ENCODE data around the gene PSMB2.
"Not testable (repeated sequence)": the region's sequence is repeated elsewhere in the genome, so short reads cannot be mapped to it uniquely, and the experiment has no call there.

The PSMB2 gene

DNA sequence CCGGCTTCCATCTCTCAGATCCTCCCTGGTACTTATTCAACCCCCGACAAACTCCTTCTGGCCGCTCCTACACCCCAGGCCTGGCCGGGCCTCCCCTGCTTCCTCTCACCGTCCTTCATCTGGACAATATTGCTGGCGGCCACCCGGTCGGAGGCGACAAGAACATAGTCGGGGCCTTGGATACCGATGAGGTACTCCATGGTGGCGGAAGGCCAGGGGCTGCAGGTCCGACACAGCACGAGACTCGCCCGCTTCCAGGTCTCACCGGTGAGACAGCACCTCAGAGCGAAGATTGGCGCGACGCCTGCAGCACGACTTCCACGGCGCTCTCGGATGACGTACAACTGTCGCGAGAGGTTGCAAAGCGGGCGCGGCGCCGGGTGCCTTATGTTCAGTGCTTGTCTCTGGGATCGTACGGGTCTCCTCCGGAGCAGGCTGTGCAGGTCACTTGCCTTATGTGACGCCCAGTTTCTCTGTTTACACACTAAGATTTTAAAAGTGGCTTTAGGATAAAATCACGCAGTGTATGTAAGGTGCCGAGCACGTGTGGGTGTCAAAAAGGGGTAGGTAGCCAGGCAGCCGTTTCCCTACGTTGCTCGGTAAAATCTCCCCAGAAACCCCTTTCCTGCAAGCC, at the start of gene PSMB2:
Gene PSMB2, minus strand, starts transcription at position 294 of the 634 bp plus-strand sequence. Its CDS starts 94 bp downstream, at position 200.
- Histone ChIP-seq H3K9ac (peak within 1 kb of the TSS; percentile 15), H3K4me1 (no peaks in the 10 kb centered on the region), H3K79me2 (no peaks in the 10 kb centered on the region), H3K4me3 (ENCODE audit: low read depth, low read length) (peak within 1 kb of the TSS; percentile 97), H3K27ac (peak within 1 kb of the TSS; percentile 70), H2AFZ (peak within 1 kb of the TSS; percentile 85), H3K27me3 (ENCODE audit: control insufficient read depth, insufficient read depth, low read length) (no peaks in the 10 kb centered on the region), H3K36me3 (ENCODE audit: control insufficient read depth, insufficient read depth, low read length) (no peaks in the 10 kb centered on the region), H3K4me2 (ENCODE audit: low read length) (peak within 1 kb of the TSS; percentile 91), H3K9me3 (ENCODE audit: control insufficient read depth, low read length) (no peaks in the 10 kb centered on the region)
- TF ChIP-seq, protein P1, sequence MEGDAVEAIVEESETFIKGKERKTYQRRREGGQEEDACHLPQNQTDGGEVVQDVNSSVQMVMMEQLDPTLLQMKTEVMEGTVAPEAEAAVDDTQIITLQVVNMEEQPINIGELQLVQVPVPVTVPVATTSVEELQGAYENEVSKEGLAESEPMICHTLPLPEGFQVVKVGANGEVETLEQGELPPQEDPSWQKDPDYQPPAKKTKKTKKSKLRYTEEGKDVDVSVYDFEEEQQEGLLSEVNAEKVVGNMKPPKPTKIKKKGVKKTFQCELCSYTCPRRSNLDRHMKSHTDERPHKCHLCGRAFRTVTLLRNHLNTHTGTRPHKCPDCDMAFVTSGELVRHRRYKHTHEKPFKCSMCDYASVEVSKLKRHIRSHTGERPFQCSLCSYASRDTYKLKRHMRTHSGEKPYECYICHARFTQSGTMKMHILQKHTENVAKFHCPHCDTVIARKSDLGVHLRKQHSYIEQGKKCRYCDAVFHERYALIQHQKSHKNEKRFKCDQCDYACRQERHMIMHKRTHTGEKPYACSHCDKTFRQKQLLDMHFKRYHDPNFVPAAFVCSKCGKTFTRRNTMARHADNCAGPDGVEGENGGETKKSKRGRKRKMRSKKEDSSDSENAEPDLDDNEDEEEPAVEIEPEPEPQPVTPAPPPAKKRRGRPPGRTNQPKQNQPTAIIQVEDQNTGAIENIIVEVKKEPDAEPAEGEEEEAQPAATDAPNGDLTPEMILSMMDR (IDR thresholded peaks at IDR 0.05) = no peak

DNA sequence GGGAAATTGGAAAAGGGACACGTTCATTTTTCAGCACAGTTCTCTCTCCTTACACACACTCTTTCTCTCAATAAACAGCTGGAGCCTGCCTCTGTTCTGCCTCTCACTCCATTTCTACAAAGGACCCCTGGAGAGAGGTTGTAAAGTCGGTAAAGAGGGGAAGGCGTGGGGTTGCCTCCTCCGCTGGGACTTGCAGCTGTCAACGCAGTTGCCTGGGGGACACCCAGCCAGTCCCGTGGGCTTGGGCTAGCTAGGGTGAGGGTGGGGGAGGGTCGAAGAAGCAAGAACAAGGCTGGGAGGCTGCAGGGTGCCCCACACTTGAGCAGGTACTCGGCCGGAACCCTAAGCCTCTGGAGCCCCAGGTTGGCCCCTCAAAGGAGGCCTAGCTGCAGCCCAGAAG, 49.8 kb upstream of the PSMB2 start:
- Histone ChIP-seq H3K4me2 (ENCODE audit: low read length) (no peak overlapping the region), H3K79me2 (no peaks in the 10 kb centered on the region)
- TF ChIP-seq, protein P1 (IDR thresholded peaks at IDR 0.05) = no peak

DNA sequence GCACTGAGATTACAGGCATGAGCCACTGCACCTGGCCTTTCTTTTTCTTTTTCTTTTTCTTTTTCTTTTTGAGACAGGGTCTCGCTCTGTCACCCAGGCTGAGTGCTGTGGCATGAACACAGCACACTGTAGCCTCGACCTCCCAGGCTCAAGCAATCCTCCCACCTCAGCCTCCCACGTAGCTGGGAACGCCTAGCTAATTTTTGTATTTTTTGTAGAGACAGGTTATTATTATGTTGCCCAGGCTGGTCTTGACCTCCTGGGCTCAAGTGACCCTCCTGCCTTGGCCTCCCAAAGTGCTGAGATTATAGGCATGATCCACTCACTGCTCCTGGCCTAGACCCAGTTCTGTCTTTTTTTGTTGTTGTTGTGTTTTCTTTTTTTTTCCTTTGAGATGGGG, 48.8 kb upstream of the PSMB2 start:
- H3K4me3 ChIP-seq (ENCODE audit: low read depth, low read length); H3K4me1 ChIP-seq; H2AFZ ChIP-seq; H3K27me3 ChIP-seq (ENCODE audit: control insufficient read depth, insufficient read depth, low read length); H3K9me3 ChIP-seq (ENCODE audit: control insufficient read depth, low read length); H3K79me2 ChIP-seq; H3K36me3 ChIP-seq (ENCODE audit: control insufficient read depth, insufficient read depth, low read length); H3K27ac ChIP-seq; H3K9ac ChIP-seq; H3K4me2 ChIP-seq (ENCODE audit: low read length): not testable (repeated sequence)

More for the DNA sequence above, 49.8 kb upstream of the PSMB2 start:
- Histone ChIP-seq H3K36me3 (ENCODE audit: control insufficient read depth, insufficient read depth, low read length) (no peaks in the 10 kb centered on the region), H2AFZ (no peak overlapping the region), H3K9ac (no peak overlapping the region), H3K9me3 (ENCODE audit: control insufficient read depth, low read length) (no peaks in the 10 kb centered on the region), H3K4me3 (ENCODE audit: low read depth, low read length) (no peak overlapping the region), H3K27me3 (ENCODE audit: control insufficient read depth, insufficient read depth, low read length) (no peaks in the 10 kb centered on the region), H3K4me1 (no peaks in the 10 kb centered on the region), H3K27ac (no peak overlapping the region)

DNA sequence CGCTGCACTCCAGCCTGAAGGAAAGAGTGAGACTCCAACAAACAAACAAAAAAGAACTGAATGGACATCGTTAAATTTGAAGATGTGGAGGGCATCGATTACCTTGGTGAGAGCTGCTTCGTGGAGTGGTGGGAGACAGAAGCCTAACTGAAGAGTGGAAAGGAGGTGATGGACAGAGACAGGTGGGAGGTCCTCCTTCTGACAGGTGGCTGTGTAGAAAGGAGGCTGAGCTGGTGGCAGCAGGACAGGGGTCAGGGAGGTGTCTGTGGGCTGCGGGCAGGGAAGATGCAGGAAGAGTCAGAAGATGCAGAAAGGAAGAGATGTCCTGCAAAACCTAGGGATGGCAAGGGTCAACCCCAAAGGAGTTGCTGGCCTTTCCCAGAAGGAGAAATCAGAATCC, 46.8 kb upstream of the PSMB2 start:
- no peak overlapping the region for H3K9ac ChIP-seq
- H3K4me3 ChIP-seq (ENCODE audit: low read depth, low read length) = no peak overlapping the region
- no peaks in the 10 kb centered on the region for H3K4me1 ChIP-seq
- H3K36me3 ChIP-seq (ENCODE audit: control insufficient read depth, insufficient read depth, low read length) = no peaks in the 10 kb centered on the region
- H3K27me3 ChIP-seq (ENCODE audit: control insufficient read depth, insufficient read depth, low read length) = no peaks in the 10 kb centered on the region
- TF ChIP-seq, protein P1 (IDR thresholded peaks at IDR 0.05) = no peak
- H3K27ac ChIP-seq = no peak overlapping the region
- H3K9me3 ChIP-seq (ENCODE audit: control insufficient read depth, low read length) = no peaks in the 10 kb centered on the region
- no peak overlapping the region for H2AFZ ChIP-seq
- no peaks in the 10 kb centered on the region for H3K79me2 ChIP-seq
- no peak overlapping the region for H3K4me2 ChIP-seq (ENCODE audit: low read length)

DNA sequence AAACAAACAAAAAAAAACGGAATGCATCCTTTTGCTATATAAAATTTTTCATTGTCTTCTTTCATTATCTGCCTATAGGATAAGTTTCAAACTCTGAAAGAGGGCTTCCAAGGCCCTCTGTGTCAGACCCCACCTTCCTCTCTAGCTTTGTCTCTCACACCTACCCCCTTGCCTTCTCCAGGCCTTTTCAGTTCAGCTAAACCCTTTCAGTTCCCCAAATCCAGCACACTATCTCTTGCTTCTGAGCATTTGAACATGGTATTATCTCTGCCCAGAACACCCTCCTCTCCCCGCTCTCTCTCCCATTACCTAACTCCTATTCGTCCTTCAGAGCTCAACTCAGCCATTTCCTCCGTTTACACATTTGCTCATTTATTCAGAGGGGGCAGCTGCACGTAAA, 41.7 kb upstream of the PSMB2 start:
- no peak overlapping the region for H3K4me2 ChIP-seq (ENCODE audit: low read length)
- no peaks in the 10 kb centered on the region for H3K27me3 ChIP-seq (ENCODE audit: control insufficient read depth, insufficient read depth, low read length)
- H3K4me3 ChIP-seq (ENCODE audit: low read depth, low read length) = no peak overlapping the region
- H3K9ac ChIP-seq = no peak overlapping the region
- H3K27ac ChIP-seq = no peak overlapping the region
- H2AFZ ChIP-seq = no peak overlapping the region
- H3K9me3 ChIP-seq (ENCODE audit: control insufficient read depth, low read length) = no peaks in the 10 kb centered on the region
- TF ChIP-seq, protein P1 (IDR thresholded peaks at IDR 0.05) = no peak
- H3K79me2 ChIP-seq = no peaks in the 10 kb centered on the region
- no peaks in the 10 kb centered on the region for H3K4me1 ChIP-seq
- no peaks in the 10 kb centered on the region for H3K36me3 ChIP-seq (ENCODE audit: control insufficient read depth, insufficient read depth, low read length)
